ENCODE data around the gene MAG.

Gene MAG

DNA sequence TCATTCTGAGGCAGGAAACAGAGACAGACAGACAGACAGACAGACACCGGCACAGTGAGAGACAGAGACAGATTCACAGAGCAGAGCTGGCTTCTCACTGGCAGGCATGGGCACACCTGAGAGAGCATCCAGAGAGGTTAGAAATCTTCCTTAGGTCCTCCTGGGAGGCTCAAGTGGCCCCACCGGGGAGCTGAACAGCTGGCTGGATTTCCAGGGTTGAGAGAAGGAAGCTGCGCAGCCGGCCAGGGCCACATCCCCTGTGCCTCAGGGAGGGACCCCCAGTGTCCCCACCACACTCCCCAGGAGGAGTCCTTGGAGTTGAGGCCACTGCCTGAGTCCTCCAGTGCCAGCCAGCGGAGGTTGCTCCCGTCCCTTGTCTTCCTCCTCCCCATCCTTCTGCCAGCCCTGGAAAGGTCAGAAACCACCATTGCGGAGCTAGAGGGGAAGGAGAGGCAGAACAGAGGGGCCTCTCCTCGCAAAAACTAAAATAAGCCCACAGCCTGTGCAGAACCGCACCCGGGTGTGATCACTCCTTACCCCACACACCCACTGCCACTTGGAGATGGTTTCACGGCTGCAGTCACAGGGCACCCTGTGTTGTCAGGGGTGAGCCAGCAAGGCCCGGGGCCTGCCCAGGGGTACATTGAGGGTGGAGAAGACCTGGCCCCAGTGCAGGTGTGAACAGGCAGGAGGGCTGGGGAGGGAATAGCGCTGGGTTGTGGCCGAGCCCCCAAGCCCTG, 70.5 kb downstream of the MAG start:
- FAIRE-seq = no peak

DNA sequence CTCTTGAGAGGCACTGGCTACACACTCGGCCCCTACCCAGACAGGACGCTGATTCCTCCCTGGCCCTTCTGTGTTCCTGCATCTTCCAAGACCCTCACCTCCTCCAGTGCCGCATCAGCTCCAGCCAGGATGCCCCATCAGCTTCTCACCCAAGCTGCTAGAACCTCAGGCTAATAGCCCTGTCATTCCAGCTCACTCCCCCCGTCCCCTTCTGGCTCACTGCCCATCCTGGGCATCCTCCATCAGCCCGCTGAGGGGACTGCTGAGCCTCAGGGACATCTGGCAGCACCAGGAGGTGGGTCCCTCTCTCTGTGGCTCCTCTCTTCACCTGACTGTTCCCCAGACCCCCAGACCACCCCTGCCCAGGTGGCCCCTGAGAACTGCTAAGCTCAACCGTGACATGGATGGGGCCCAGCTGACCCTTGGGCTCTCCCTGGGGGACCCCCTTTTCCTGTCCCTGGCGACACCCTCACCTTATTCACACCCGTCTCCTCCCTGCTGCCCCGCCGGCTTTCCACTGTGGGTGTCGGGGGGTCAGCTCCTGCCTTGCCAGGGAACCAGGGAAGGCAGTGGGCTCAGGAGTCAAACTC, 71.1 kb downstream of the MAG start:
- TF ChIP-seq POLR2A (IDR thresholded peaks at IDR 0.05; ENCODE audit: low read depth, low read length) = no peak
- FAIRE-seq (no peak), DNase-seq (ENCODE audit: insufficient read length, low spot score) (no peak)

More for the DNA sequence above, 70.5 kb downstream of the MAG start:
- TF ChIP-seq POLR2A (IDR thresholded peaks at IDR 0.05; ENCODE audit: low read depth, low read length) = no peak
- DNase-seq (ENCODE audit: insufficient read length, low spot score) = no peak
